ENCODE data around the gene FGF18. TPM values are rescaled to one million over a fixed set of nuclear protein-coding genes. Genes with fewer than 3 reads are reported as not detected.
A peak's percentile ranks its signal among the peaks of the same experiment; 100 is the strongest.

FGF18 gene
- total and polyA plus RNA-seq, 9 of the 15 experiments (the other 6 are each of a cell fraction or from before 2014, with no cell fraction given), result 0.05 to 0.18 (median 0.11) TPM; not detected in 6

DNA sequence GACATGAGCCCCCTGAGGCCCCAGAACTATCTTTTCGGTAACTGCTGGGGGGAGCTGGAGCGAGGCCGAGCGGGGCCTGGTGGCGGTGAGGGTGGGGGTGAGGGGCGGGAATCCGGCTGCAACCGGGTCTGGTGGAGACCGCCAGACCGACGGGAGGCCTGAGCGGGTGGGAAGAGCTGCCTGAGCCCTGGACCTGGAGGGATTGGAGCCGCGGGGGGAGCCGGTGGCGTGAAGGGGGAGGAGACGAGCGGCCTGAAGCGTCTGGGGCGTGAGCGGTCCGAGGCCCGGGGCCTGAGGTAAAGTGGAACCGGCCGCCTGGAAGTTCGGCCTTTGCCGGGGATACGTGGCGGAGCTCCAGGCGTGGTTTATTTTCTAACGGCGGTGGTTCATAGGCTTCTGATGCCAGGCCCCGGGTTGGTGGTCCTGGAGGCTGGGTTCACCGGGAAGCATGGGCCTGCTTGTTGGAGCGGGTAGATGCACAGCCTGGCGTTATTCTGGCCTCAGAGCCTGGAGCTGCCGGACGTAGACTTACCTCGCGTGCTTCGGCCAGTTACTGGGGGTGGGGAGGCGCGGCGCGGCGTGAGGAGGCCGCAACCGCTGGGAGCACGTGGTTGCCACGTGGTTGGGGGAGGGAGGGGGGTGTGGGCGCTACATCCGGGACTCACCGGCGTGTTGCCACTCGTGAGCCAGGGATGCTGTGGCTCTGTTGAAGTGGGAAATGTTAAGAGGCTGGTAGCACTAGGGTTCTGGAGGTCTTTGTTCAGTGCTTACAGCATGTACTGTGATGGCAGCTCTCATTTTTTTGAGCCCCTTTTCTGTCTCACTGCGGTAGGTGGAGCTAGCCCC is 31.3 kb upstream of the FGF18 start (continued):
- TF ChIP-seq, protein P1, sequence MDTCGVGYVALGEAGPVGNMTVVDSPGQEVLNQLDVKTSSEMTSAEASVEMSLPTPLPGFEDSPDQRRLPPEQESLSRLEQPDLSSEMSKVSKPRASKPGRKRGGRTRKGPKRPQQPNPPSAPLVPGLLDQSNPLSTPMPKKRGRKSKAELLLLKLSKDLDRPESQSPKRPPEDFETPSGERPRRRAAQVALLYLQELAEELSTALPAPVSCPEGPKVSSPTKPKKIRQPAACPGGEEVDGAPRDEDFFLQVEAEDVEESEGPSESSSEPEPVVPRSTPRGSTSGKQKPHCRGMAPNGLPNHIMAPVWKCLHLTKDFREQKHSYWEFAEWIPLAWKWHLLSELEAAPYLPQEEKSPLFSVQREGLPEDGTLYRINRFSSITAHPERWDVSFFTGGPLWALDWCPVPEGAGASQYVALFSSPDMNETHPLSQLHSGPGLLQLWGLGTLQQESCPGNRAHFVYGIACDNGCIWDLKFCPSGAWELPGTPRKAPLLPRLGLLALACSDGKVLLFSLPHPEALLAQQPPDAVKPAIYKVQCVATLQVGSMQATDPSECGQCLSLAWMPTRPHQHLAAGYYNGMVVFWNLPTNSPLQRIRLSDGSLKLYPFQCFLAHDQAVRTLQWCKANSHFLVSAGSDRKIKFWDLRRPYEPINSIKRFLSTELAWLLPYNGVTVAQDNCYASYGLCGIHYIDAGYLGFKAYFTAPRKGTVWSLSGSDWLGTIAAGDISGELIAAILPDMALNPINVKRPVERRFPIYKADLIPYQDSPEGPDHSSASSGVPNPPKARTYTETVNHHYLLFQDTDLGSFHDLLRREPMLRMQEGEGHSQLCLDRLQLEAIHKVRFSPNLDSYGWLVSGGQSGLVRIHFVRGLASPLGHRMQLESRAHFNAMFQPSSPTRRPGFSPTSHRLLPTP (IDR thresholded peaks at IDR 0.05; ENCODE audit: borderline replicate concordance, extremely low read depth, insufficient read length), result no peak
- no peak for TF ChIP-seq SIRT6 (IDR thresholded peaks at IDR 0.05; ENCODE audit: low read depth, low read length)
- no peak for TF ChIP-seq SP2 (IDR thresholded peaks at IDR 0.05; ENCODE audit: extremely low read depth, low read depth, low read length, poor library complexity, severe bottlenecking)
- TF ChIP-seq, protein P2, sequence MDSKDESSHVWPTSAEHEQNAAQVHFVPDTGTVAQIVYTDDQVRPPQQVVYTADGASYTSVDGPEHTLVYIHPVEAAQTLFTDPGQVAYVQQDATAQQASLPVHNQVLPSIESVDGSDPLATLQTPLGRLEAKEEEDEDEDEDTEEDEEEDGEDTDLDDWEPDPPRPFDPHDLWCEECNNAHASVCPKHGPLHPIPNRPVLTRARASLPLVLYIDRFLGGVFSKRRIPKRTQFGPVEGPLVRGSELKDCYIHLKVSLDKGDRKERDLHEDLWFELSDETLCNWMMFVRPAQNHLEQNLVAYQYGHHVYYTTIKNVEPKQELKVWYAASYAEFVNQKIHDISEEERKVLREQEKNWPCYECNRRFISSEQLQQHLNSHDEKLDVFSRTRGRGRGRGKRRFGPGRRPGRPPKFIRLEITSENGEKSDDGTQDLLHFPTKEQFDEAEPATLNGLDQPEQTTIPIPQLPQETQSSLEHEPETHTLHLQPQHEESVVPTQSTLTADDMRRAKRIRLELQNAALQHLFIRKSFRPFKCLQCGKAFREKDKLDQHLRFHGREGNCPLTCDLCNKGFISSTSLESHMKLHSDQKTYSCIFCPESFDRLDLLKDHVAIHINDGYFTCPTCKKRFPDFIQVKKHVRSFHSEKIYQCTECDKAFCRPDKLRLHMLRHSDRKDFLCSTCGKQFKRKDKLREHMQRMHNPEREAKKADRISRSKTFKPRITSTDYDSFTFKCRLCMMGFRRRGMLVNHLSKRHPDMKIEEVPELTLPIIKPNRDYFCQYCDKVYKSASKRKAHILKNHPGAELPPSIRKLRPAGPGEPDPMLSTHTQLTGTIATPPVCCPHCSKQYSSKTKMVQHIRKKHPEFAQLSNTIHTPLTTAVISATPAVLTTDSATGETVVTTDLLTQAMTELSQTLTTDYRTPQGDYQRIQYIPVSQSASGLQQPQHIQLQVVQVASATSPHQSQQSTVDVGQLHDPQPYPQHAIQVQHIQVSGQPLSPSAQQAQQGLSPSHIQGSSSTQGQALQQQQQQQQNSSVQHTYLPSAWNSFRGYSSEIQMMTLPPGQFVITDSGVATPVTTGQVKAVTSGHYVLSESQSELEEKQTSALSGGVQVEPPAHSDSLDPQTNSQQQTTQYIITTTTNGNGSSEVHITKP (IDR thresholded peaks at IDR 0.05; ENCODE audit: partially characterized antibody), result no peak
- TF ChIP-seq E2F3 (CRISPR knock-in tag; IDR thresholded peaks at IDR 0.05), result no peak
- no peak for TF ChIP-seq RFX5 (IDR thresholded peaks at IDR 0.05; ENCODE audit: low read depth, low read length)
- no peak for TF ChIP-seq HIVEP1 (CRISPR knock-in tag; IDR thresholded peaks at IDR 0.05)
- TF ChIP-seq, protein P3, sequence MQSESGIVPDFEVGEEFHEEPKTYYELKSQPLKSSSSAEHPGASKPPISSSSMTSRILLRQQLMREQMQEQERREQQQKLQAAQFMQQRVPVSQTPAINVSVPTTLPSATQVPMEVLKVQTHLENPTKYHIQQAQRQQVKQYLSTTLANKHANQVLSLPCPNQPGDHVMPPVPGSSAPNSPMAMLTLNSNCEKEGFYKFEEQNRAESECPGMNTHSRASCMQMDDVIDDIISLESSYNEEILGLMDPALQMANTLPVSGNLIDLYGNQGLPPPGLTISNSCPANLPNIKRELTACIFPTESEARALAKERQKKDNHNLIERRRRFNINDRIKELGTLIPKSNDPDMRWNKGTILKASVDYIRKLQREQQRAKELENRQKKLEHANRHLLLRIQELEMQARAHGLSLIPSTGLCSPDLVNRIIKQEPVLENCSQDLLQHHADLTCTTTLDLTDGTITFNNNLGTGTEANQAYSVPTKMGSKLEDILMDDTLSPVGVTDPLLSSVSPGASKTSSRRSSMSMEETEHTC (IDR thresholded peaks at IDR 0.05), result 0 out of 2 replicates have a peak, but pooled peaks have one; percentile 13
- TF ChIP-seq, protein P4, sequence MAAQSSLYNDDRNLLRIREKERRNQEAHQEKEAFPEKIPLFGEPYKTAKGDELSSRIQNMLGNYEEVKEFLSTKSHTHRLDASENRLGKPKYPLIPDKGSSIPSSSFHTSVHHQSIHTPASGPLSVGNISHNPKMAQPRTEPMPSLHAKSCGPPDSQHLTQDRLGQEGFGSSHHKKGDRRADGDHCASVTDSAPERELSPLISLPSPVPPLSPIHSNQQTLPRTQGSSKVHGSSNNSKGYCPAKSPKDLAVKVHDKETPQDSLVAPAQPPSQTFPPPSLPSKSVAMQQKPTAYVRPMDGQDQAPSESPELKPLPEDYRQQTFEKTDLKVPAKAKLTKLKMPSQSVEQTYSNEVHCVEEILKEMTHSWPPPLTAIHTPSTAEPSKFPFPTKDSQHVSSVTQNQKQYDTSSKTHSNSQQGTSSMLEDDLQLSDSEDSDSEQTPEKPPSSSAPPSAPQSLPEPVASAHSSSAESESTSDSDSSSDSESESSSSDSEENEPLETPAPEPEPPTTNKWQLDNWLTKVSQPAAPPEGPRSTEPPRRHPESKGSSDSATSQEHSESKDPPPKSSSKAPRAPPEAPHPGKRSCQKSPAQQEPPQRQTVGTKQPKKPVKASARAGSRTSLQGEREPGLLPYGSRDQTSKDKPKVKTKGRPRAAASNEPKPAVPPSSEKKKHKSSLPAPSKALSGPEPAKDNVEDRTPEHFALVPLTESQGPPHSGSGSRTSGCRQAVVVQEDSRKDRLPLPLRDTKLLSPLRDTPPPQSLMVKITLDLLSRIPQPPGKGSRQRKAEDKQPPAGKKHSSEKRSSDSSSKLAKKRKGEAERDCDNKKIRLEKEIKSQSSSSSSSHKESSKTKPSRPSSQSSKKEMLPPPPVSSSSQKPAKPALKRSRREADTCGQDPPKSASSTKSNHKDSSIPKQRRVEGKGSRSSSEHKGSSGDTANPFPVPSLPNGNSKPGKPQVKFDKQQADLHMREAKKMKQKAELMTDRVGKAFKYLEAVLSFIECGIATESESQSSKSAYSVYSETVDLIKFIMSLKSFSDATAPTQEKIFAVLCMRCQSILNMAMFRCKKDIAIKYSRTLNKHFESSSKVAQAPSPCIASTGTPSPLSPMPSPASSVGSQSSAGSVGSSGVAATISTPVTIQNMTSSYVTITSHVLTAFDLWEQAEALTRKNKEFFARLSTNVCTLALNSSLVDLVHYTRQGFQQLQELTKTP (IDR thresholded peaks at IDR 0.05; ENCODE audit: low read depth in 1 of 2, partially characterized antibody in 2 of 2), result no peak
- no peak for TF ChIP-seq TSC22D4 (tag; IDR thresholded peaks at IDR 0.05)
- TF ChIP-seq ZNF589 (CRISPR knock-in tag; IDR thresholded peaks at IDR 0.05; ENCODE audit: low read depth), result no peak
- TF ChIP-seq TCF7 (IDR thresholded peaks at IDR 0.05; ENCODE audit: borderline replicate concordance), result no peak
- no peak for TF ChIP-seq ZNF830 (CRISPR knock-in tag; IDR thresholded peaks at IDR 0.05)
- peak; percentile 87 for TF ChIP-seq BHLHE40 (IDR thresholded peaks at IDR 0.05; ENCODE audit: low read length)
